ENCODE data around the gene CARNS1.

DNA sequence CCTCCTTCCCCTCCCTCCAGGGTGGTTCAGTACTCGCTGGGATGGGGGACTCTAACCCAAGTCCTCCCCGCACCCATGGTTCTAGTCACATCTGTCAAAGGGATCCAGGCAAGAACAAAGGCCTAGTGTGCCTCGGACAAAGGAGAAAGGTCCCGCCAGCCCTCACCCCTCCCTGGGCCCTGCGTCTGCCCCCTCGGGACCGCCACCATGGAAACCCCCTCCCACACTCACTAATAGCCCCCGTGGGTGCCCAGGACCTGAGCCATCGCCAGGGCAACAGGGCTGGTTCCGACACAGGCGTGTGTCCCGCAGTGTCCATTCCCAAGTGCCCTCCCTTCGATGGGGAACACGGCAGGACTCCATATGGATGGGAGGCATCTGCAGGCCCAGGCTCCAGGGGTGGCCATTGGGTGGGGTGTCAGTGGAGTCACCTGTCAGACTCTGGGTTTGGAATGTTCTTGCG is 5.1 kb upstream of the CARNS1 start:
- TF ChIP-seq, protein P1, sequence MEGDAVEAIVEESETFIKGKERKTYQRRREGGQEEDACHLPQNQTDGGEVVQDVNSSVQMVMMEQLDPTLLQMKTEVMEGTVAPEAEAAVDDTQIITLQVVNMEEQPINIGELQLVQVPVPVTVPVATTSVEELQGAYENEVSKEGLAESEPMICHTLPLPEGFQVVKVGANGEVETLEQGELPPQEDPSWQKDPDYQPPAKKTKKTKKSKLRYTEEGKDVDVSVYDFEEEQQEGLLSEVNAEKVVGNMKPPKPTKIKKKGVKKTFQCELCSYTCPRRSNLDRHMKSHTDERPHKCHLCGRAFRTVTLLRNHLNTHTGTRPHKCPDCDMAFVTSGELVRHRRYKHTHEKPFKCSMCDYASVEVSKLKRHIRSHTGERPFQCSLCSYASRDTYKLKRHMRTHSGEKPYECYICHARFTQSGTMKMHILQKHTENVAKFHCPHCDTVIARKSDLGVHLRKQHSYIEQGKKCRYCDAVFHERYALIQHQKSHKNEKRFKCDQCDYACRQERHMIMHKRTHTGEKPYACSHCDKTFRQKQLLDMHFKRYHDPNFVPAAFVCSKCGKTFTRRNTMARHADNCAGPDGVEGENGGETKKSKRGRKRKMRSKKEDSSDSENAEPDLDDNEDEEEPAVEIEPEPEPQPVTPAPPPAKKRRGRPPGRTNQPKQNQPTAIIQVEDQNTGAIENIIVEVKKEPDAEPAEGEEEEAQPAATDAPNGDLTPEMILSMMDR (IDR thresholded peaks at IDR 0.05), result no peak
- no peak for TF ChIP-seq POLR2A (IDR thresholded peaks at IDR 0.05)
- no peak for TF ChIP-seq POLR2AphosphoS5 (IDR thresholded peaks at IDR 0.05)

Measured in breast epithelium (tissue), 3 donors.